Measurements from ENCODE around the gene ITIH2. TPM values are rescaled to one million over a fixed set of nuclear protein-coding genes. Genes with fewer than 3 reads are reported as not detected.

The ITIH2 gene
- total and polyA plus RNA-seq, 2 of the 8 experiments (the other 6 are each of a cell fraction or from before 2014, with no cell fraction given), result not detected

- H4K8ac ChIP-seq (ENCODE audit: extremely low read depth, insufficient read depth, low read length), result no peak overlapping the region
- H2BK12ac ChIP-seq (ENCODE audit: low read depth, low read length), result no peak overlapping the region
- no peak overlapping the region for H2AK5ac ChIP-seq (ENCODE audit: low read depth, low read length)
- H2BK5ac ChIP-seq (ENCODE audit: low read depth, low read length), result no peak overlapping the region
- no peak overlapping the region for H3K9ac ChIP-seq (replicated peaks in 1 of 4; ENCODE audit: extremely low read depth in 1 of 4, low read depth in 3 of 4, low read length in 3 of 4)
- H3K56ac ChIP-seq (replicated peaks; ENCODE audit: insufficient read length, low read depth, low read length), result no peak overlapping the region
- ChIA-PET CTCF (ENCODE audit: partially characterized antibody) (interaction anchor here (1.3 kb wide), 1 partner anchor 17 kb away, joined by 10 read pairs; no protein-coding TSS in a partner anchor), POLR2A (ENCODE audit: partially characterized antibody) (no interaction called here)
- H3K36me3 ChIP-seq (ENCODE audit: control insufficient read depth in 2 of 4, insufficient read depth in 4 of 4, low read length in 3 of 4), result no peaks in the 10 kb centered on the region
- FAIRE-seq (no peak), DNase-seq (ENCODE audit: low read depth in 1 of 2, low spot score in 2 of 2) (no peak)
- no peak overlapping the region for H2BK20ac ChIP-seq (ENCODE audit: low read length)
- H4K5ac ChIP-seq (ENCODE audit: insufficient read length, low read depth, low read length), result no peak overlapping the region
- H3K23me2 ChIP-seq (ENCODE audit: low read depth, low read length), result no peaks in the 10 kb centered on the region; the same call in 1 of the 2 replicates
- no peak for TF ChIP-seq ZNF274 (IDR thresholded peaks at IDR 0.05; ENCODE audit: borderline replicate concordance, extremely low read depth, low read length)
- TF ChIP-seq RAD21 (IDR thresholded peaks at IDR 0.05 in 1 of 2, conservative IDR thresholded peaks at IDR 0.05 in 1 of 2; ENCODE audit: low read depth in 2 of 2, low read length in 2 of 2), result no peak
- no peak for TF ChIP-seq YY1 (IDR thresholded peaks at IDR 0.05; ENCODE audit: low read depth, low read length)
- TF ChIP-seq ATF3 (IDR thresholded peaks at IDR 0.05; ENCODE audit: insufficient read depth, low read depth, low read length), result no peak
- no peak for TF ChIP-seq SP4 (IDR thresholded peaks at IDR 0.05; ENCODE audit: low read length)
- H2AFZ ChIP-seq (ENCODE audit: low read length), result no peak overlapping the region
- no peak overlapping the region for H2BK15ac ChIP-seq (ENCODE audit: low read length)
- no peak overlapping the region for H3K18ac ChIP-seq (ENCODE audit: extremely low read depth, low read length)
- H3K4ac ChIP-seq (replicated peaks; ENCODE audit: insufficient read length, low read depth, low read length), result no peak overlapping the region
- H2BK120ac ChIP-seq (replicated peaks; ENCODE audit: low read depth, low read length), result no peak overlapping the region
- H3K14ac ChIP-seq (ENCODE audit: insufficient read length), result no peak overlapping the region
- no peak overlapping the region for H3K4me3 ChIP-seq (ENCODE audit: extremely low read depth in 1 of 4, insufficient read depth in 2 of 4, low read depth in 3 of 4, low read length in 4 of 4)
- H3K4me1 ChIP-seq (replicated peaks in 1 of 4; ENCODE audit: control insufficient read depth in 3 of 4, insufficient read depth in 4 of 4, low read length in 3 of 4), result no peaks in the 10 kb centered on the region
- no peak overlapping the region for H3K27ac ChIP-seq (ENCODE audit: low read depth, low read length)
- no peaks in the 10 kb centered on the region for H3K27me3 ChIP-seq (replicated peaks in 1 of 4; ENCODE audit: control insufficient read depth in 3 of 4, extremely low read depth in 1 of 4, insufficient read depth in 3 of 4, low read length in 3 of 4)
- H3K79me1 ChIP-seq (ENCODE audit: low read depth, low read length), result no peaks in the 10 kb centered on the region
- no peaks in the 10 kb centered on the region for H3K79me2 ChIP-seq (ENCODE audit: control insufficient read depth in 1 of 2, insufficient read depth in 2 of 2, low read length in 2 of 2)
- H3K9me3 ChIP-seq (ENCODE audit: insufficient read depth in 2 of 2, low read depth in 1 of 2, low read length in 1 of 2), result no peaks in the 10 kb centered on the region
- 84% methylated on average over 8 of the region's 8 CpGs; no CpG with 5 or more reads in 1 of the 2 experiments for WGBS, 2 experiments (ENCODE audit: extremely low coverage in 1 of 2, insufficient coverage in 1 of 2, insufficient read length in 1 of 2, insufficient replicate concordance in 2 of 2, low coverage in 1 of 2, low lambda C conversion rate in 2 of 2, missing lambda C conversion rate in 1 of 2)
- H3K4me2 ChIP-seq (ENCODE audit: insufficient read depth in 1 of 2, low read depth in 2 of 2, low read length in 2 of 2), result no peak overlapping the region
- H4K91ac ChIP-seq (replicated peaks; ENCODE audit: insufficient read length, low read length), result no peak overlapping the region
- H4K20me1 ChIP-seq (replicated peaks in 1 of 2; ENCODE audit: control insufficient read depth in 1 of 2, insufficient read depth in 2 of 2, low read length in 2 of 2), result no peaks in the 10 kb centered on the region
- no peak overlapping the region for H3K23ac ChIP-seq (ENCODE audit: insufficient read length)
These were observed 1.2 kb downstream of the ITIH2 start for GRCh38 chr10:7704071-7705016.

All from H1 (cell line).